OCI-LY7 (cell line): ENCODE measurements around the gene PLEKHG4.

ENCODE experiments used
- CTCF ChIP-seq: fragments of 200-600 bp; sonication (generic); conservative IDR thresholded peaks from 2 replicates; pipeline ENCODE4 v1.5.1; 2014; ENCODE audit warnings: mild to moderate bottlenecking, antibody characterized with exemption, low read length, moderate library complexity, mixed read lengths
- EZH2phosphoT487 ChIP-seq: fragments of 200-600 bp; sonication (generic); IDR thresholded peaks from 2 replicates; pipeline ENCODE4 v1.6.1; 2018; ENCODE audit warnings: low read depth, borderline replicate concordance, mild to moderate bottlenecking, mixed run types, antibody characterized with exemption, low read length, moderate library complexity, mixed read lengths

- no peak for TF ChIP-seq CTCF
- no peak for TF ChIP-seq EZH2phosphoT487
These were observed 3.1 kb downstream of the PLEKHG4 start for GRCh38 chr16:67282447-67282805.
